ENCODE data around the gene TEX19. TPM values are rescaled to one million over a fixed set of nuclear protein-coding genes. Genes with fewer than 3 reads are reported as not detected.

Gene TEX19
- total RNA-seq, 4 donors from 2014 or later, result not detected

DNA sequence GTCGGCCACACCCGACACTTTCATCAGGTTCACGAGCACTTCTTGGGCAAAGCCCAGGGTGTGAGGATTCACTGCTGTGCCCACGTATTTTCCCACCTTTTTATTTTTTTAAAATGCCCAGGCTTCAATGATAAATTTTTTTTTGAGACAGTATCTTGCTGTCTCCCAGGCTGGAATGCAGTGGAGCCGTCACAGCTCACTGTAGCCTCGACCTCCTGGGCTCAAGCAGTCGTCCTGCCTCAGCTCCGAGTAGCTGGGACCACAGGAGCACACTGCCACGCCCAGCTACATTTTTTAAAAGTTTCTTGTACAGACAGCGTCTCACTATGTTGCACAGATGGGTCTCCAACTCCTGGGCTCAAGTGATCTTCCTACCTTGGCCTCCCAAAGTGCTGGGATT, 30.3 kb downstream of the TEX19 start:
- Histone ChIP-seq H3K27ac (no peak overlapping the region), H3K36me3 (peaks cover 20% of the 10 kb centered on the region), H3K4me3 (no peak overlapping the region), H3K4me1 (peaks cover 28% of the 10 kb centered on the region), H3K9me3 (no peaks in the 10 kb centered on the region), H3K27me3 (peaks cover 24% of the 10 kb centered on the region)
- 70% methylated on average over 10 of the region's 10 CpGs for WGBS
- no peak for DNase-seq (ENCODE audit: low spot score in 2 of 2)
- TF ChIP-seq POLR2AphosphoS5 (IDR thresholded peaks at IDR 0.05) (no peak), POLR2A (IDR thresholded peaks at IDR 0.05) (no peak), EP300 (IDR thresholded peaks at IDR 0.05) (no peak)
- TF ChIP-seq, protein P1, sequence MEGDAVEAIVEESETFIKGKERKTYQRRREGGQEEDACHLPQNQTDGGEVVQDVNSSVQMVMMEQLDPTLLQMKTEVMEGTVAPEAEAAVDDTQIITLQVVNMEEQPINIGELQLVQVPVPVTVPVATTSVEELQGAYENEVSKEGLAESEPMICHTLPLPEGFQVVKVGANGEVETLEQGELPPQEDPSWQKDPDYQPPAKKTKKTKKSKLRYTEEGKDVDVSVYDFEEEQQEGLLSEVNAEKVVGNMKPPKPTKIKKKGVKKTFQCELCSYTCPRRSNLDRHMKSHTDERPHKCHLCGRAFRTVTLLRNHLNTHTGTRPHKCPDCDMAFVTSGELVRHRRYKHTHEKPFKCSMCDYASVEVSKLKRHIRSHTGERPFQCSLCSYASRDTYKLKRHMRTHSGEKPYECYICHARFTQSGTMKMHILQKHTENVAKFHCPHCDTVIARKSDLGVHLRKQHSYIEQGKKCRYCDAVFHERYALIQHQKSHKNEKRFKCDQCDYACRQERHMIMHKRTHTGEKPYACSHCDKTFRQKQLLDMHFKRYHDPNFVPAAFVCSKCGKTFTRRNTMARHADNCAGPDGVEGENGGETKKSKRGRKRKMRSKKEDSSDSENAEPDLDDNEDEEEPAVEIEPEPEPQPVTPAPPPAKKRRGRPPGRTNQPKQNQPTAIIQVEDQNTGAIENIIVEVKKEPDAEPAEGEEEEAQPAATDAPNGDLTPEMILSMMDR (IDR thresholded peaks at IDR 0.05), result no peak

DNA sequence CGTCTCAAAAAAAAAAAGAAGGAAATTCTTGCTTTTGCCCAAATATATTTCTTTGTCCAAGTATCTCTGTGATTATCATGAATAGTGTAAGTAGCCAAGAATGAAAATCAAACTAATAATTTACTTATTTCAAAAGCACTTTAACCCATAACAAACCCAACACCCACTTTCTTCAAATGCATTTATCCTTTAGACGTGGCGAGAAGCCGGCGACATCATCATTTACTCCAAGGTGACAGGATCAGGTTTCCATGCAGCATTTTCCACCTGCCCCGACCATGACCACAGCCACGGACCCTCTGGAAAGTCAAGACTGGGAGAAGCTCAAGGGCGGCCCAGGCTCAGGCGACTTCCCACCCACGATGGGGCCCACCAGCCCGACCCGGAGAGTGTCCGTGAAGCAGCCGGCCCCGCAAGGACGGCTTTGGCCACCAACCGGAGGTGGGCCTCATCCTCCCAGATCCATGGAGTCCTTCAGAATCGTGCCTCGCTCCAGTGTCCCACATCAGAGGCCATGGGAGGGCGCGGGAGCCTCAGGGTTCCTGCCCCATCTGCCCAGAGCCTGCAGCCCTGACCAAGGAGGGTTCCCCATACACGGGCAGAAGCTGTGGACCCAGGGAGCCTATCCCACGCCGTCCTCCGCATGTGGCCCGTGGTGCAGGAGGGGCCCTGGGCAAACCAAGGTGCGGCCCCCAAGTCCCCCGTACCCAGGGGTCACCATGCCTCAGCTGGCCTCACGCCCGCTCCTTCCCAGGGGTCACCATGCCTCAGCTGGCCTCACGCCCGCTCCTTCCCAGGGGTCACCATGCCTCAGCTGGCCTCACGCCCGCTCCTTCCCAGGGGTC, 31.2 kb downstream of the TEX19 start:
- WGBS, result 95% methylated on average over 13 of the region's 34 CpGs
- Histone ChIP-seq H3K4me3 (no peak overlapping the region), H3K36me3 (peaks cover 21% of the 10 kb centered on the region), H3K9me3 (no peaks in the 10 kb centered on the region), H3K27me3 (peaks cover 20% of the 10 kb centered on the region), H3K4me1 (peaks cover 20% of the 10 kb centered on the region), H3K27ac (no peak overlapping the region)
- TF ChIP-seq POLR2A (IDR thresholded peaks at IDR 0.05), result no peak
- TF ChIP-seq EP300 (IDR thresholded peaks at IDR 0.05), result no peak
- no peak for DNase-seq (ENCODE audit: low spot score in 2 of 2)

DNA sequence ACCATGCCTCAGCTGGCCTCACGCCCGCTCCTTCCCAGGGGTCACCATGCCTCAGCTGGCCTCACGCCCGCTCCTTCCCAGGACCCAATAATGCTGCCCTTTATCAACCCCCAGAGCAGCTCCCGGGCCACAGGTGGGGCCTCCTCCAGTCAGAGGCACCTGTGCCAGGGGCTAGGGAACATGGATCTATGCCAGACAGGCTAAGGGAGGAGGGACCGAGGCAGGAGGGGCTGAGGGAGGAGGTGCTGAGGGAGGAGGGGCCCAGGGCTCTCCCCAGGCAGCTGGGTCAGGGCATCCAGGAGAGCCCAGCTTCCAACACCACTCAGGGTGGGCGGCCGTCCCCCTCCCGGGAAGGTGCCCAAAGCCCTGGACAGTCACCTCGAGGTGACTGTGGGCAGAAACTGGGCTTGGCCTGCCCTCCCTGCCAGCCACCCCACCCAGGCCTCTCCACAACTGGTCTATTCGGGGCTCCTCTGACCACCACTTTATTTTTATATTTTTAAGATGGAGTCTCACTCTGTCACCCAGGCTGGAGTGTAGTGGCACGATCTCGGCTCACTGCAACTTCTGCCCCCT, 31.9 kb downstream of the TEX19 start:
- Histone ChIP-seq H3K4me3 (no peak overlapping the region), H3K27ac (no peak overlapping the region), H3K27me3 (peaks cover 13% of the 10 kb centered on the region), H3K9me3 (no peaks in the 10 kb centered on the region), H3K36me3 (peaks cover 21% of the 10 kb centered on the region), H3K4me1 (peaks cover 14% of the 10 kb centered on the region)
- 89% methylated on average over 8 of the region's 13 CpGs for WGBS
- TF ChIP-seq, protein P1 (IDR thresholded peaks at IDR 0.05), result no peak
- no peak for TF ChIP-seq POLR2A (IDR thresholded peaks at IDR 0.05)
- no peak for TF ChIP-seq POLR2AphosphoS5 (IDR thresholded peaks at IDR 0.05)
- no peak for TF ChIP-seq EP300 (IDR thresholded peaks at IDR 0.05)
- DNase-seq (ENCODE audit: low spot score in 2 of 2), result no peak

DNA sequence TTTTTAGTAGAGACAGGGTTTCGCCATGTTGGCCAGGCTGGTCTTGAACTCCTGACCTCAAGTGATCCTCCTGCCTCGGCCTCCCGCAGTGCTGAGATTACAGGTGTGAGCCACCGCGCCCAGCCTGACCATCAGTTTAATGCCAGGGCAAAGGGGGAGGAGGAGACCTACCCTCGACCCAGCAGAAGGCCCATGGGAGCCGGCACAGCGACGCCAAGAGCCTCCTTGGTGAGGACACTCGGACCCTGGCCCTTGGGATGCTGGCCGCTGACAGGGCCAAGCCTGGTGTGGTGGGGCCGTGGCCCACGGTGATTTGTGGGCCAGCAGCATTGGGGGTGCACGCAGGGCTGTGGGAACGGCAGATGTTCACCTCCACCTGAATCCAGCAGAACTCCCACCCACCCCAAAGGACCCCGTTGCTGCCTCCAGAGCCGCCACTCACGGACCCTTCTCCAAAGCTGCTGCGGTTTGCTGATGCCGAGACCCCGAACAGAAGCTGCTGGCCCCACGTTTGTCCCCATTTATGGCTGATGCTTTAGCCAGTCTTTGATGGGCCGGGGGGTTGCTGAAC, 32.5 kb downstream of the TEX19 start:
- H3K4me3 ChIP-seq, result no peak overlapping the region
- WGBS, result 100% methylated on average over 11 of the region's 23 CpGs
- H3K9me3 ChIP-seq, result no peaks in the 10 kb centered on the region
- H3K4me1 ChIP-seq, result peaks cover 14% of the 10 kb centered on the region
- H3K27ac ChIP-seq, result no peak overlapping the region
- no peak for DNase-seq (ENCODE audit: low spot score in 2 of 2)
- peaks cover 8% of the 10 kb centered on the region for H3K27me3 ChIP-seq
- peaks cover 21% of the 10 kb centered on the region for H3K36me3 ChIP-seq
- TF ChIP-seq POLR2AphosphoS5 (IDR thresholded peaks at IDR 0.05) (no peak), POLR2A (IDR thresholded peaks at IDR 0.05) (no peak), EP300 (IDR thresholded peaks at IDR 0.05) (no peak)
- TF ChIP-seq, protein P1 (IDR thresholded peaks at IDR 0.05), result no peak

DNA sequence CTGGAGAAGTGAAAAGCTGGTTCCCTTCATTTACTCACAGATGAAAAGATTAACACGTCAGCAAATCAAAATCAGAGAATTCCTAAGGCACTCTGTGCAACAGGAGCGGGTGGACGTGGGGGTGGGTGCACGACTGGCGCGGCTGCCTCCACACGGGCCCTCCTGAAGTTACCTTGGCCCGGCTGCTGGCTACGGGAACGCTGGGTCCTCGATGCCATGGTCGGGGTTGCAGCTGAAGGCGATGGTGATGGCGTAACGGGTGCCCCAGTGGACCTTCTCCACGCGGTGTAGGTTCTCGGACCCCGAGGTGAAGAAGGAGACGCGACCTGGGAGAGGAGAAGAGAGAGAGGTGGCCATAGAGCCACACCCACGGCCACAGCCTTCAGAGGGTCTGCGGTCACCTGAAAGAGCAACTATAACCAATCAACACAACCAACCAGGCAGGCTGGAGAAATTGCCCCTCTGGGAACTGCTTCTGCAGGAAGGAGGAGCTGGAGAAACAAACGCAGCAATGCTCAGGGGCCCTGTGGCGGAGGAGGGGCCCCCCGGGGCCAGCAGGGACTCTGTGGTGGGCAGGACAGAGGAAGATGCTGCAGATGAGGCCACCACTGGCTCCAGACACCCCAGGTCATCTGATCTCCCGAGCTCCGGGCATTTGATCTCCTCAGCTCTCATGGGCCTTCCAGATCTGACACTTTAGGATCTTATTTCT, 33.3 kb downstream of the TEX19 start:
- 89% methylated on average over 28 of the region's 28 CpGs for WGBS
- H3K27ac ChIP-seq, result no peak overlapping the region
- no peaks in the 10 kb centered on the region for H3K9me3 ChIP-seq
- peaks cover 14% of the 10 kb centered on the region for H3K4me1 ChIP-seq
- peaks cover 21% of the 10 kb centered on the region for H3K36me3 ChIP-seq
- no peak for TF ChIP-seq POLR2AphosphoS5 (IDR thresholded peaks at IDR 0.05)
- no peak for TF ChIP-seq EP300 (IDR thresholded peaks at IDR 0.05)
- H3K4me3 ChIP-seq, result no peak overlapping the region
- DNase-seq (ENCODE audit: low spot score in 2 of 2), result no peak
- H3K27me3 ChIP-seq, result no peaks in the 10 kb centered on the region
